HG02763 (cell line): ENCODE results near the gene MAML2.
A peak's percentile ranks its signal among the peaks of the same experiment; 100 is the strongest.

Experiments
- ATAC-seq: cut with Tn5 transposase; IDR thresholded peaks from one replicate; pipeline ENCODE4 v1.9.1; 2021; ENCODE audit warnings: mild to moderate bottlenecking, moderate library complexity; ENCODE audit not compliant: unreplicated experiment

MAML2 gene

DNA sequence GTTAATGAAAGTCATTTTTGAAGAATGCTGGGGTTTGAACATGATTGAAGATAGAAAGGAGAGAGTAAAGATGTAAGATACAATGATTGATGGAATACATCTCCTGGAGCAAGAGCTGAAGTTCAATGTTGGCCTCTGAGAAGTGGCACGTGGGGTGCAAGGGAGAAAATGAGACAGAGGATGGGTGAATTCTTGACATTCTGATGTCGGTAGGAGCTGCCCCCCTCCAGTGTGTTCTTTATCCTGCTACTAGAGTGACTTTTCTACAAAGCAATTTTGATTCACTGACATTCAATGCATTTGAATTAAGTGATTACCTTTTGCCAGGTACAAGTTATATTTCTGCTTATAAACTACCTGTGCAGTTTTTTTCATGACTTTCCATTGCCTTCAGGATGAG, 260.1 kb downstream of the MAML2 start:
- no peak for ATAC-seq

DNA sequence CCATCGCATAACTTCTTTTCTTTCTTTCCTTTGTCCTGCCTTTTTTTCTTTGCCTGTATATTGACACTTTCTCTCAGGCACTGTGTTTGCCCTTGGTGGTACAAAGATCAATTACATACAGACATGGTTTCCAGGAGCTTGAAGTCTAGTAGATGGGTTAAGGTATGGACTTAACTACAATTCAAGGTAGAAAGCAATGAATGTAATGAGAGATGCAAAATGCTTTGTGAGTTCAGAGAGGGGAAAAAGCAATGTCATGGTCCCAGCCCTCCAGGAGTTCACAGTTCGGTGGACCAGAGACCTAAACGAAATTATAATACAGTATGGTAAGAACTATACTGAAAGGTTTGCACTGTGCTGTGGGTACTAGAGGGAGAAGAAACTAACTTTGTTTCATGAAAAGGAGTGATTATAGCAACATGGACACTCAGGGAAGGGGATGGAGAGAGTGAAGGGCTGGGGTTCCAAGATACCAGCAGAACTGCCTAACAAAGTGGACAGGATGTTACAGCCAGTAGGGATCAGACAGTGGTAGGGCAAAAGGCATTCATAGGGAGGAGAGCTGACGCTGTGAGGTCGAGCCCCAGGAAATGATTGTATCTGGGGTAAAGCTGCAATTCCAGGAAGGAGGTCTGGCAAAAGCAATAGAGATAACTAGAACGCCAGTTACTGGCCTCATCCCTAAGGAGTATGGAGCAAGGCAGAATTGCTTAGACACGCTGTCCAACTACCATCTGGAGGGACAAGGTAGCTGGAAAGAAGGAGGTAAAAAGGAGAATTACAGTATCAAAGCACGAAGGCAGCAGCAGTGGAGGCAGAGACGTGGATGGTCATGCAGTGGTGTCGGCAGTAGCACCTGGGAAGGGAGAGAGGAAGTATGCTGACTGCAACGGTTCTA, 260.7 kb downstream of the MAML2 start:
- no peak for ATAC-seq

DNA sequence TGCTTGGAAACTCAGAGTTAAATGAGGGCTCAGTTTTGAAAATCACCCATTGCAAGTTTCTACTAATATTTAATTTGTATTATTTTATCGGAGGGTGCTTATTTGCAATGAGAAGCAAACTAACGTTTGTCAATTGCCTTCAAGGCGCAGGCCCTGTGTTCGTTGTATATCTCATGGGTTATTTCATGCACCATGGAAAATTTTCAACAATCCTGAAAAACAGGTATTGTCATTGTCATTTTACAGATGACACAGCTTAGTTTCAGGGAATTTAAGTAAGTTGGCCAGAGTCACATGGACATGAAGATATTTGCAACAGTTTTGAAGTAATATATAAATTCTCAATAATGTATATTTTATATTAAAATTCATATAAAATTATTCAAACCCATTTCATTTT, 261.4 kb downstream of the MAML2 start:
- no peak for ATAC-seq

DNA sequence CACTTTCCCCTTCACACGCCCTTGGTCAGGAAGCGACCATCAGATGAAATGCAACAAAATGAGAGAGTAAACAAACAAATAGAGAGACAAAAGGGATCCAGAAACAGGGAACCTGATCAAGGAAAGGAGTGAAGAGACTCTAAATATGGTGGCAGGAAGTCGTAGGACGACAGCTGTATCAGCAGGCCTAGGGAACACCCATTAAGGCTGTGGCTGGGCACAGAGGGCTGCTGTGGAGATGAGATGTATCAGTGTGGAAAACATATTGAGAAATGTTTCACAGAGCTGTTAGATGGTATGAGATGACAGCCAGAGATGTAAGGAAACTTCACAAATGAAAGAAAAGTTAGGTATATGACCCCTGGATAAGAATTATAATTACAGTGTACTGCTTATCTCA, 263.3 kb downstream of the MAML2 start:
- no peak for ATAC-seq

DNA sequence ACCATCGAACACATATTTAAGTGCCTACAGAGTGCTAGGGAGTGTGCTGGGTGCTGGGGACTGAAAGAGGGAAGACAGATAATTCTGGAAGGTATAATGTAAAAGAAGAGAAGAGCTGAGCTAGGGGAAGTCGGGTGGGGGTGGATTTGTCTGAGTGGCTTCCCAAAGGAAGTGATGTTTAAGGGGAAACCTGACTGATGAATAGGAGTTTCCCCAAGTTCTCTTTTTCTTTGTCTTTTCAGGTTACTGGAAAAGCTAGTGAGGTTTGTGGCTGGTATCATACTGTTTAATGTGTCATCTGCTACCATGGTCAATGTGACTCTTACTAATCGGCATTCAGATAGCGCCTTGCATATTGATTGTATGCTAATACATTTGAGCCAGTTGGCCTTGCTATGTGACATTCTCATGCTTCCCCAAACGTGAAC, 267.4 kb downstream of the MAML2 start:
- ATAC-seq, result peak; percentile 76

DNA sequence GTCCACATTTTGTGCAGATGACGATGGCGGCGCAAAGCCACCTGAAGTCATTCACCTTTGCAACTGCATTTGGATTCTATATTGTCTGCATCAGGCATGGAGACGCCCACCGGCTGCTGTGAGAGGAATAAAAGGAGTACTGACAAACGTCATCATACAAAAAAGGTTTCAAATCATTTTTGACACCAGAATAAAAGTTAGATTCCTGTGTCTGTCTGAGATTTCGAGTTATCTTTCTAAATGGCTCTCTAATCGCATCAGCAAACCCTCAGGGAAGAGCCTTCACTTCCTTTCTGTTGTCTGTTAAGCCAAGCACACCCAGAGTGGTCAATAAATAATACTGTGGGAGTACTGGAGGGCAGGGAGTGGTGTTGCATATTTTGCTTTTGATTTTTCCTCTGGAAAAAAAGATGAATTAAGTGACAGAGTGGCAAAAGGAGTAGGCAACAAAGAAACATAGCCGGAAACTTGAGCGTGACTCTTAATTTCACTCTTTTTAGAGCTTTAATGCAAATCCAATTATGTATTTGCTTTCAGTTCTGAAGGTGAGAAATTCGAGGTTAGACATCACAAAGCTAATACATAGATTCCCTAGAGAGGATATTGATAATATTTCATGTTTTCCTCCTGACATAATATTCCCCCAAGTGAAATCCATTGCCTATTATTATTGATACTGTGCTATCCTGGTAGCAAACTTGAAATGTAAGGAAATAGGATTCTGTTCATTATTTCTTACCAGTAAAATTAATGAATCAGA, 268.3 kb downstream of the MAML2 start:
- no peak for ATAC-seq

DNA sequence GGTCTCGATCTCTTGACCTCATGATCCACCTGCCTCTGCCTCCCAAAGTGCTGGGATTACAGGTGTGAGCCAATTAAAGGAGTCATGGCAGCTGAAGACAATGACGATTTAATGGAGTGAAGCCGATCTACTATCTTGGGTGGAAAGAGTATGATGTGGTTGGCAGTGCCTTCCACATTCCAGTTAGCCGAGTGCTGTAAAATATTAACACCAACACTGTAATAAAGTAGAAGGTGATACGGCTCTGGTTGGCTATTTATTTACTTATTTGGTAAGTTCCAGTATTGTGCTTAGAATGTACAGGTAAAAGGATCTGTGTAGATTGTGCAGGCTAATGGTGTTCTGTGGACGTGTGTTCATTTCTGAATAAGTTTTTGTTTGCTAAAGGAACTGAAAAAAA, 269.5 kb downstream of the MAML2 start:
- ATAC-seq, result no peak

DNA sequence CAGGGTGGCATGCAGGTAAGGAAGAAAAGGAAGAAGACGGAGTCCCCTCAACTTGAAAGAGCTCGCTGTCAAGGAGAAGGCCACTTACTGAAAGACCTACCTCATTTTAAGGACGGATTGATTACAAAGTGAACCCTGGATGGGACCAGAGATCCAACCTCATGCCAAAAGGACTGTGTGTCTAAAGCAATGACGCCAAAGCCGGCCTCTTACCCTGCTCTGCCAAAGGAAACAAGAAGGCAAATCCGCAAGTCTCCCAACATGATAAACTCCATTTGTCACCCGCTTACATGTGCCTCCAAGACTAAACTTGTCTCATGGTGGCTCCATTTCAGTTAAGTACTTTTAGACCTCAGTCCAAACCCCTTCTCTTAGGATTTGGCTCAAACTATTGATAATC, 270.4 kb downstream of the MAML2 start:
- ATAC-seq, result no peak

DNA sequence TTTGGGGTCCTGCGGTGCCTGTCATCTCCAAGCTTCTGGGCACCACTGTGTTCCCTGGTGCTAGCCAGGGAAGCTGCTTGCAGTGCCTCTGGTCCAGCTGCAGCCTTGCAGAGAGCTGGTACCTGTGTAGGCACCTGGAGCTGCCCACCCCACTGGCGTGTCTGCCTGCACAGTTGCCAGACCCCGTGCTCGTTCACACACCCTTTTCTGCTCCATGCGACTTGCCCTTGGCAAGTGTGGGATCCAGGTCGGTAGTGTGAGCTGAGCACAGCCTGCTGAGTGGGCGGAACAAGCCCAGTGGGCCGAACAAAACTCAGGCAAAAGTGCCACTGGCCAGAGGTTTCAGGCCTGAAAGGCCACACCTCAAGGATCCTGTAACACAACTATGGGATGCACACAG, 272.5 kb downstream of the MAML2 start:
- ATAC-seq, result no peak

DNA sequence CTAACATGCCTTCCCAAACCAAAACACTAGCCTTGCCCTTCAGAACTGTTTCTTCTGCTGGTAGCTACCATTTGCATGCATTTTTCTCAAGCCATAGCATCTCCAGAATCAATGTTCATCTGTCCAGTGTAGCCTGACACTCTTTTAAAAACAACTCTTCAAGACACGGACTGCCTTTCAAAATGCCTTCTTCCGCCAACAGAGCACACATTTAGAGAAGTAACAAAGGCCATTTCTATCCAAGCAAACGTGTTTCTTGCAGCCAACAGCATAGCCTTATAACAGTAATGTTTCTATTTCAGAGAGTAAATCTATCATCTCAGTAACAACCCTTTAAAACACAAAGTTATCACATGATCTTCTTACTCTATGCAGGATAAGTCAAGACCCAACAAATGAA, 275.8 kb downstream of the MAML2 start:
- ATAC-seq, result no peak

DNA sequence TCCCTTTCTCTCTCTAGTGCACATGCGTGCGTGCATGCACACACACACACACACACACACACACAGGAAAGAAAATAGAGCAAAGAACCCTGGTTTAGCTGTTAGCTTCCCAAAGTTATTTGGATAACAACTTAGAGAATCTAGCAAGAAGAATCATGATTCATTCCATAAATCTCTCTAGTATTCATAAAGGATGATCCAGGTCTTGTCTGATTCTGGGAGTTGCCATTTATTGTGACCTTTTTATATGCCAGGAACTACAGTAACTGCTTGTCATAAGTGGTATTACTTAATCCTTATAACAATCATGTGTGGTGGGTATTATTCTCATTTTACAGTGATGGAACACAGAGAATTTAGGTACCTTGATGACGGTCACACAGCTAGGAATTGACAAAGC, 277.6 kb downstream of the MAML2 start:
- ATAC-seq, result no peak

DNA sequence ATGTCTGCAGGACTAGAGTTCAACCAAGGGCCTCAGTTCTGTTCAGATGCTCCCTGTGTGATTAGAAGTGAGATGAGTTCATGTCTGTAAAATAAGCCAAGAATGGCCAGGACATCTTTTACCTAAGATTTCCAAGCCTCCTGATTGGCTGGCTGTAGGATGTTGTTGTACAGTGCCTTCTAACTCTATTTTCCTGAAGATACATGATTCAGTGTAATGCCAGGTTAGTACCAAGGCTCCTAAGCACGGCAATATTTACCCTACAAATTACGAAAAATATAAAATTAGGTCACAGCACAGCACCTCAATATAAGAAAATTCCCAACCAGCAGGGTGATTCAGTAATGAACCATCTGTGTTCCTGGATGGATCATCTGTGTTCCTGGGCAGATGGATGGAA, 279.1 kb downstream of the MAML2 start:
- ATAC-seq, result no peak

DNA sequence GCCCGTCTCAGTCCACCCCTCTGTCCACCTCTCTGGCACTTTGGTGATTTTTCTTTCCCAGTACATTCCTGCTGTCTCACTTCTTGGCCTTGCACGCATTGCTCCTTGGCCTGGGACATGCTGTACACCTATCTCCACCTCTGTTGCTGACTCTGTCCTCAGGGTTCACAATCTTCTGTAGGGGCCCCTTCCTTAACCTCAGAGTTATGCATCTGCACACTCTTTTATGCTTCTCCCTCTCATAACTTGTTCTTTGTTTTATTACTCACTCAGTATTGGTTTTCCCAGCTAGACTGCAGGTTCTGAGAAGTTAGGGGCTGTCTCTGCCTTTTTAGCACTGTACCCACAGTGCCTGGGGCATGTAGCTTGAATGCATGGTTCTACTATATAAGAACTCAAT, 279.9 kb downstream of the MAML2 start:
- ATAC-seq, result no peak

DNA sequence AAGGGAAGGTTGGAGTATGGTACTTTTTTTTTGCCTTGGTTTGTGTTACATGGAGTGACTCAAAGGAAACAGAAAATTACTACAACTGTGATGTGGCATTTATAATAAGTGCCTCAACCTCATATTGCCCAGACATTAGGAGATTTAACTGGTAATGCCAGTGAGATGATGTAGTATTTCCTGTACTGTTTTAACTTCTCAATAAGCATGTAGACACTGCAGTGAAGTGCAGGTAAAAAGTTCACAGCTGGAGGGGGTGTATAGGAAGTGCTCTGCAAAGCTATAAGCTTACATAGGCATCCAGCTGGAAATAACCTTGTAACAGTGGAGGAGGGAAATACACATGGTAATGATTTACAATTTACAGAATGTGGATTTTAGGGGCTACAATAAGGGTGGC, 280.9 kb downstream of the MAML2 start:
- peak; percentile 45 for ATAC-seq

DNA sequence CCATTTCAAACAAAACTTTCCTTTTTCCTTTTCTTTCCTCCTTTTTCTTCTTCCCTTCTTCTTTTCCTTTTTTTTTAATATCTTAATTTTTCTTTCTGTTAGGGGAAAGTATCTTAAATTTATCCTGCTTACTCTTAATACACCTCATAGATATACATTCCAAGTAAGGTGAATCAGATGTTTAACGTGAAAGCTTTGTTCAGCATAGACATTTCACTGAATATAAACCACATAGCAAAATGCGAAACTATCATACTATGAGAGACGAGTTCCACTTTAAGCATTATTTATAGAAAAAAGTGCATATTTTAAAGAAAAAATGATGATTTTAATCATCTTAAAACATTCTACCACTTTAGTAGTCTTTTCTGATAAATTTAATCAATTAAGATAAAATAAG, 281.3 kb downstream of the MAML2 start:
- no peak for ATAC-seq

DNA sequence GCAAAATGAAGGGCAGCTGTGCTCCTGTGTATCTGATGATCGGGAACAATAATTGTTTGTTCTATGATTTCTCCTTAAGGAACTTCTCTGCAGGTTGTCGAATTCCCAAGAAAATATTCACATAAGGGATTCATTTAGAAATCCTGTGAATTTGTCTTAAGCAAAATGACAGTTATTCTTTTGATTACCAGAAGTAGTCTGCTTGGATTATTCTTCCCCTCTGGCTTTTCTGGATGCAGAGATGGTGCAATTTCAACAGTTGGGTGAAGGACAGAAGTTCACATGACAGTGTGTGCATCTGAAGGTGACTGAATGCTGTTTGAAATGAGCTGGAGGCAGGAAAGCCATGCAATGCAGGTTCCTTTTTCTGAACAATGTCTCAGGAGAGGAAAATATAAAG, 281.9 kb downstream of the MAML2 start:
- ATAC-seq, result no peak

DNA sequence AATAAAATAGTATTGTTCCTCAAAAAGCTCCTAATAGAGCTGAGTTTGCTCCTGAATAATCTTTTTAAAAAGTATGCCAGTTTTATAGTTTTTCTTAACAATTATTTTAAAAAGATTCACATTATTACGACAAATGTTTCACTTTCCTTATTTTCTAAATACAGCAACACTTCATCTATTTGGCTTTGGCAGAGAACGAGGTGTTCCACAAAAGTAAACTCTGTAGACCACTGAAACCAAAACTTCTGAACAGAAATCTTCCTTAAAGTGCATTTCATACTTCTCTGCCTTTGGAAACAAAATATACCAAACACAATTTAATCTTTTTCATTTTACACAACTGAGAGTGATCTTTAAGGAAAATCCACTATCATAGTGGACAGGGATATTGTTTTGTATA, 285.5 kb downstream of the MAML2 start:
- ATAC-seq, result no peak

DNA sequence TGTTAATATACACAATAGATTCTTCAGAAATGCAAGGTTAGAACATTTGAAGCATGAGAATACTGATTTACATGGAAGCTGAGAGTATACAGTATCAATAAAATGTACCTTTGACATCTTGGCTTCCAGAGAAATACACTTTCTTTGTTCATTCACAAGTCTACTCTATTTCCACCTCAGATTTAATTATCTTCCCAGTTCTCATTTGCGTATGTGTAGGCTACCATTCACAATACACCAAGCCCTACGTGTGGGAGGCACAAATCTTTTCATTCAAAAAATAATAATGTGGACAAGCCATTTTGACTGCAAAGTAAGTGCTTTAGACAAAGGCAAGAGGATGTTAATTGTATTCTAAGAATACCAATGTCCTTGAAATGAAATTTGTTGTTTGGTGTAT, 286.4 kb downstream of the MAML2 start:
- ATAC-seq, result no peak

DNA sequence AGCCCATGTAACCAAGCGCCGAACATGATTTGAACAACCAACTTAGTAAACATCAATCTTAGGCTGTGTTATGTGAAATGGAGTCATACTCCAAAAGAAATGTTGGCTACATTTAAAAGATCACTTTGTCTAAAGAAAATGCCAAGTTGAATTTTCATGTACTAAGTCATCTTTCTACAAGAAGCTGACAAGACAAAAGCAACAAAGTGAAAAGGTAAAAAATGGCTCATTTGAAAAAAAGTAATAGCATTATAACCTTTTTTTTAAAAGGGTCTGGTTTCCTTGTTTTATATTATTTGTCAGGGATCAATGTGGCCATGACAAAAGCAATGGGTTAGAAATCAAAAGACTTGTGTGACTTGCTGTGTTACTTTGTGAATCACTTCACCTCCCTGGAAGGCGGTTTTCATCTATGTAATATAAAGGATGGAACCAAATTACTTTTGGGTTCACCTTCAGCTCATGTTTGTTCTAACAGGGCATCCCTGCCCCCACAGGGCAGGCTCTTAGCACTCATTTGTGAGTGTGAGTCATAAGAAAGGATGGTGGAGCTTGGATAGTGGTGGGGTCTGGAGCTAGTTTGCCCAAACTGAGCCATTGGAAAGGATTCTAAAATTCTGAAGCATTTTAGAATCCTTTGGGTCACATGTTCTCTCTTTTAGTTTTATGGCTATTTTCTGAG, 287.1 kb downstream of the MAML2 start:
- ATAC-seq, result no peak

DNA sequence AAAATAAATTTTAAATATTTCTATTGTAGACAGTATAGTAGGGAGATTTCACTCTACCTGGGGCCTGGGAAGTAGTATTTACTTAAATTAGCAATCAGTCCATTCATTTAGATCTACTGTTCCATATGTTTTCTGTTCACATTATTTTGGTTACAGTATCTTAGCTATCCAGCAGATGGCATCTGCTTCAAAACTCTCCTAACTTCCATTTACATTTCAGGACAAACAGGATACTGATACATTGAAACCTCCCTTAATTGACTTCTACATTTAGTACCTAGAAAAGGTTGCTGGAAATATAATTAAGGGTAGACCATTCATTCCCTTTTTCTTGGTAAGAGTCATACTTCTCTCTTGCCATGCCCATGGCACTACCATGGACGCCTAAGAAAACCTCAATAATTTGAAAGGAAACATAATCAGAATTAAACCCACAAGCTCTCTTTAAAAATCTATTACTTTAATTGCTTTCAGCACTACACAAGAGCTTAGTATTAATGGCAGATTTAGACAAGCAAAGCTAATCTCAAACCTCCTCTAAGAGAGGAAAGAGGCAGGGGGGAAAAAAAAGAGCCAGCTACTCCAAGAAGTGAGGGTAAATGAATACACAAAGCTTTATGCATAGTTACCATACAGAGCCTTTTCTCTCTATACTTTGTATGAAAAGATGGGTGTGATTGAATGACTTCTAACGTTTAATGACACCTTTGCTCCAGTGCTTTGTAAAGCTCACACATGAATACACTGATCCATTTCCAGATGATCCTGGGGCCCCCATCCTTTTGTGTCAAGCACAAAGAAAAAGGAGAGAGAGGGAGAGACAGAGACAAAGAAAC, 287.9 kb downstream of the MAML2 start:
- no peak for ATAC-seq
